GM13976 (cell line): ENCODE results near the gene GAD2.

ENCODE experiments used
- DNase-seq: peaks from one replicate; pipeline ENCODE4 v3.0.0; 2012; ENCODE audit warnings: low spot score
- CTCF ChIP-seq: IDR thresholded peaks from 2 replicates; pipeline ENCODE4 v1.5.1; 2012; ENCODE audit warnings: borderline replicate concordance, mild to moderate bottlenecking; ENCODE audit not compliant: insufficient read depth; ENCODE audit errors: extremely low read depth, missing control alignments, control extremely low read depth
- in situ Hi-C: fragments of 300-500 bp; cut with MboI; formaldehyde crosslinking; loops from one replicate; pipeline ENCODE4 v1.12.0; 2022; ENCODE audit warnings: low sequenced_read_pairs, mixed read lengths, inconsistent platforms; ENCODE audit not compliant: unreplicated experiment

GAD2 gene

DNA sequence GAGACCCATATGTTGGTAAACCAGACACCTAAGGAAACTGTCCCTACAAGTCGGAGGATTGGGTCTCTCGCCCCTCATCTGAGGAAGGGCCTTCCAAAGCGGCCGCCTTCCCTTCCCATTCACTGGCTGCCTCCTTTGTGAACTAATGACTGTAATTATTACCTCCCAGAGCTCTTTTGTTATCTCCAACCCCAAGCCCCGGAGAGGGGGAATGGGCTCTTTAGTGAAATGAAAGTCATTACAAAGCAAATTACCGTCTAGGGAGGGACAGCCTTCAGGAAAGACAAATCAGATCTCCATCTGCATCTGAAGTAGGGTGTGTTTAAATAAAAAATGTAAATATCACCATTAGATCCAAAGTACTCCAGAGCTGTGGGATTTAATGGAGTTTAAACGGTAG, 2.6 kb upstream of the GAD2 start:
- in situ Hi-C loops, result no loop called here
- no peak for DNase-seq
- TF ChIP-seq CTCF, result no peak

GRCh38 chr10:26214551-26215395, 1.8 kb upstream of the GAD2 start:
- no peak for TF ChIP-seq CTCF
- in situ Hi-C loops, result no loop called here
- peak; percentile 23 for DNase-seq

DNA sequence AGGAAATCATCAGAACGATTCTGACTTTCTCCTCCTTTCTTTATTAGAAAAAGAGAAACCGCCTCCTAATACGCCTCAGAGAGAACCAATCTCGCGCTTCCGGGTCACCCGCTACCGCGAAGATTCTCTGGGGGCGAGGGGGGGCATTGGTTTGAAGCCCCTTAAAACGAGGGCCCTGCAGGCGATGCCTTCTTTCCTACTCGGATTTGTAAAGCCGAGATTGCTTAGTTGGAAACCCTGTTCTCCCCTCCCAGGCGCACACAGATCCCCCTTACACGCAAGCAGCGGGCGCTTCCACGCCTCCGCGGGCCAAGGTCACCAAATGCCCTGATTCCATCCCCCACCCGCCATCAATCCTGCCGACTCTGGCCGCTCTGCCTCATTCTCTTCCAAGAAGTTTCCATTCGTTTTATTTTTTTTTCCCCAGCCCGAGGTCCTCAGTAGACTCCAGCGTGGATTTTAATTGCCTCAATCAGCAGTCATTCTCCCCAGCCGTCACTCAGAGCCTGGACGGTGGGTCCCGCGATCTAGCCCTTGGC, 1.1 kb upstream of the GAD2 start:
- in situ Hi-C loops, result no loop called here
- TF ChIP-seq CTCF, result no peak
- DNase-seq, result peak; percentile 23

DNA sequence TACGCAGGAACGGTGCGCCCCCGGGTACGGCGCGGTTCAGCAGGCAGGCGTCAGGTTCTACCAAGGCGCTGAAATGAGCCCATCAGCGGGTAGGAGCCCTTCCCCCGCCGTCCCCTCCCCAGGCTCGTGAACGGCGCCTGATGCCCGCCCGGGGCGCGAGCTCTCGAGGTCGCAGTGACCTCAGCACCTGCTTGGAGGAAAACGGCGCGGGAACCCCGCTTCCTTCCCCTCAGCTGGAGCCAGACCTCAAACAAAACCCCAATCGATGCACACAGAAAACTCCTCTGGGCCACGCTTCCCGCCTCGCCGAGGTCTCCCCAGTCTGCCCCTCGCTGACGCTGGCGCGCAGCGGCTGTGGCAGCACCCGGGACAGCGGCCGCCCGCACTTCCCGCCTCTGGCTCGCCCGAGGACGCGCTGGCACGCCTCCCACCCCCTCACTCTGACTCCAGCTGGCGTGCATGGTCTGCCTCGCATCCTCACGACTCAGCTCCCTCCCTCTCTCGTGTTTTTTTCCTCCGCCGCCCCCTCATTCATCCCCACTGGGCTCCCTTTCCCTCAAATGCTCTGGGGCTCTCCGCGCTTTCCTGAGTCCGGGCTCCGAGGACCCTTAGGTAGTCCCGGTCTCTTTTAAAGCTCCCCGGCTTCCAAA, 514 bp upstream of the GAD2 start:
- peak; percentile 68 for DNase-seq
- no peak for TF ChIP-seq CTCF
- in situ Hi-C loops, result no loop called here

DNA sequence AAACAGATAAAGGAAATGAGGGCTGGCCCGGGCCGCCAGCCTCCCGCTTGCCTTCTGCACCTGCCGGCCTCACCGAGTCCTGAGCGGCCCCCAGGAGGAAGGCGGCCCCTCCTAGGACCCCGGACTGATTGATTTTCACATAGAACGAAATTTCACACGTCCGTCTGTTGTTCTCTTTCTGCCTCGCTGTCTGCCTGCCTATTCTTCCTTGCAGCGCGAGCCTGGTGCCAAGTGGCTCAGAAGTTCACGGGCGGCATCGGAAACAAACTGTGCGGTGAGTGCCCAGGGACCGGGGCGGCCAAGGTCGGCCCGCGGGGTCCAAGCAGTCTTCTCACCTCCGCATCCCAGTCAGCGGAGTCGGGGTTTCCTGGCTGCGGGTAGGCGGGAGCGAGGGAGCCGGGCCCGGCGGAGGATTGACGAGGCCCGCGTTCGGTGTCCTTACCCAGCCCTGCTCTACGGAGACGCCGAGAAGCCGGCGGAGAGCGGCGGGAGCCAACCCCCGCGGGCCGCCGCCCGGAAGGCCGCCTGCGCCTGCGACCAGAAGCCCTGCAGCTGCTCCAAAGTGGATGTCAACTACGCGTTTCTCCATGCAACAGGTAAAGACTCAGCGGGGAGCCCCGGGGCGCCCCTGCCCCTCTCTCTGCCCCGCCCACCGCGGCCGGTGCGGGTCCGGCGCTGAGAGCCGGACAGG, 967 bp downstream of the GAD2 start:
- in situ Hi-C loops, result no loop called here
- no peak for TF ChIP-seq CTCF

GRCh38 chr10:26219676-26220075, 3.1 kb downstream of the GAD2 start:
- no peak for TF ChIP-seq CTCF
- no peak for DNase-seq
- in situ Hi-C loops, result no loop called here

More for the DNA sequence above, 967 bp downstream of the GAD2 start:
- peak; percentile 44 for DNase-seq
